GM19193 (cell line): Measurements from ENCODE around the gene CTXN1.

ENCODE experiments used
- POLR2A ChIP-seq: IDR thresholded peaks from 4 replicates; pipeline ENCODE4 v1.6.1; 2011; ENCODE audit not compliant: insufficient read depth, insufficient read length; ENCODE audit errors: extremely low read depth

CTXN1 gene

GRCh38 chr19:7931221-7932061 is 5.5 kb upstream of the CTXN1 start:
- no peak for TF ChIP-seq POLR2A

DNA sequence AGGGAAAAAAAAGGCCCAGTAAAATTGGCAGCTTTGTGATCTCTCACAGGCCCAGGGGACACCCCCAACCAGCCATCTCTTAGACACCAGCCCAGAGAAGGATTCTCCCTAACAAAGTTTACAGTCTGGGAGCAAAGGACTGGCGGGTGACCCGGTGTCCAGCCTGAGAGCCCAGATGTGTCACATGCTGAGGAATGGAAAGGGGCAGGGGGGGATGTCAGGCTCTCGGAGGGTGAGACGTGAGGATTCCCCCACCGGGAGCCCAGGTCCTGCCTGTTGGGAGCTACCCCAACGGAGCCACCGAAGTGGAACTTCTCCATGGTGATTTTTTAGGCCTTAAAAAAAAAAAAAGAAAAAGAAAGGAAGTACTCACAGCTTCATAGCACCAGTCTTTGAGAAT is 4.8 kb upstream of the CTXN1 start:
- TF ChIP-seq POLR2A = no peak

DNA sequence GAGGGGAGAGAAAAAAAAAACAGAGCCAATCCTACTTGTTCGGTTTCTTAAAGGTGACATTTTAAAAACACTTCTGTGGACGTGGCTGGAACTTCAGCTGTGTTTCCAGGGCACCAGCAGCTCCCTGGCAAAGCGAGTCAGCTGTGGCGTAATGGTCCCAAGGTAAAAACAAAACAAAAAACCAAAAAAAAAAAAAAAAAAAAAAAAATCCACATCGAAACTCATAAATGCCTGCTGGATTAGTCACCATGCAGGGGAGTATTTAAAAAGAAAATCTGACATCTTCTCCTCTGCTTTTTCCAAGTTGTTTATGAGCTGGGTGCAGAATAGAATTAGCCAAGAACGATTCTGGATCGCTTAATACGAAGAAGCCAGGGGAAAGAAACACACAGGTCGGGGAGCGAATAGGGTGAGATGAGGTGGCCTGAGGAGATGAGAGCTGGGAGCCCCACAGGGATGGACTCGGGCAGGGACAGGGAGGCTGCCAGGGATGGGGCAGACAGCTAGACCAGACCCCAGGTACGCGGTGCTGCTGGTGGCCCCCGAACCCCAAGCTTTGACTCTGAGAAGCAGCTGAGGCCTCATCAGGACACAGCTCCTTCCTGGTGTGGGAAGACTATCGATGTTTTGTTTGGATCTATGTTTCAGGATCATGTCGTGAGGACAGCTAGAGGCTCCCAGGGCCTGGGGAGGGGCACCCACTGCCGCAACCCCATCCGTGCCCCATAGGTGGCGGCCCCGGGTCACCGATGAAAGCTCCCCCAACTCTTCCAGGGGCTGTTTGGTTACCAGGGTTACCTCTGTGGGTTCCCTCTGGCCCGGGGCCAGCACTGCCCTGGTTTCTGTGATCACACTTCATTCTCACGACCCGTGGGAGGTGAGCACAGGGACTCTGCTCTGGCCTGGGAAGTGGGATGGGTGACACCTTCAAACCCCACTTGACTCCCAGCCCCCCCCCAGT is 3.1 kb upstream of the CTXN1 start:
- TF ChIP-seq POLR2A = no peak

- TF ChIP-seq POLR2A = no peak
Observed at GRCh38 chr19:7928334-7928706, 2.4 kb upstream of the CTXN1 start.

GRCh38 chr19:7927605-7928333 is 1.8 kb upstream of the CTXN1 start:
- peak; percentile 12 for TF ChIP-seq POLR2A

DNA sequence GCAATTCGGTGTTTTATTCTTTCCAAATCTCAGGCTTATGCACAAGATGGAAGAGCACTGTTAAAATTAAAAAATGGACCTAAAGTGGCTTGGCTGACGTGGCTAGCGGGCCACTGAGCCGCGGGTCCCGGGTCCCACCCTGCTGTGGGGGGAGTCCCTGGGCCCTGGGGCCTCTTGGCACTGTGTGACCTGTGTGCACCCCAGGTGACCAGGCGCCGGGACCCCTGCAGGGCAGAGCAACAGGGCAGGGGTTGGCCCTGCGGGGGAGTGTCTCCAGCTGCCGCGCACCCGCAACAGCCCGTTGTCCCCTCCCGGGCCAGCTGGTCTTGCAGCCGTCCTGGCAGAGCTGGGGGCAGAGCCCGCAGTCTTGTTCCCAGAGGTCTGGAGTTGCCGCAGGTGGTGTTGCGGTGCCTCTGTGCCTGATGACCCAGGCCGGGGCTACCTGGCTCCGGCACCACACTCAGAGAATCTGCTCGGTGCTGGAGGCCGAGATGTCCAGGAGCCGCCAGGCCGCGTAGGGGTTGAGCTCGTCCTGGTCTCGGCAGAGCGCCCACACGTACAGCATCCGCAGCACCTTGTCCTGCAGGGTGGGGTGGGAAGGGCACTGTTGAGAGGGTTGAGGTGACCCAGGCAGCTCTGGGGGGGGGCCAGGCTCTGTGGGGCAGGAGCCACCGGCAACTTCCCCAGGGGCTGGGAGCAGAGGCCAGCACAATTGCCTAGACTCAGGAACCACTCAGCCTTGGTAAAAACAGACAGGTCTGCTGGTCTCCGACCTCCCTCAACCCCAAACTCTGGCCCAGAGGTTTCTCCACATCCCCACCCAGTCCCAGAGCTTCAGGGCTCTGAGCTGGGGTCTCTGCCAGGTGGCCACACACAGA is 1.0 kb upstream of the CTXN1 start:
- peak; percentile 0 for TF ChIP-seq POLR2A

GRCh38 chr19:7925171-7925851 is 624 bp downstream of the CTXN1 start:
- no peak for TF ChIP-seq POLR2A

GRCh38 chr19:7924651-7925170 is 1.2 kb downstream of the CTXN1 start:
- TF ChIP-seq POLR2A = no peak

DNA sequence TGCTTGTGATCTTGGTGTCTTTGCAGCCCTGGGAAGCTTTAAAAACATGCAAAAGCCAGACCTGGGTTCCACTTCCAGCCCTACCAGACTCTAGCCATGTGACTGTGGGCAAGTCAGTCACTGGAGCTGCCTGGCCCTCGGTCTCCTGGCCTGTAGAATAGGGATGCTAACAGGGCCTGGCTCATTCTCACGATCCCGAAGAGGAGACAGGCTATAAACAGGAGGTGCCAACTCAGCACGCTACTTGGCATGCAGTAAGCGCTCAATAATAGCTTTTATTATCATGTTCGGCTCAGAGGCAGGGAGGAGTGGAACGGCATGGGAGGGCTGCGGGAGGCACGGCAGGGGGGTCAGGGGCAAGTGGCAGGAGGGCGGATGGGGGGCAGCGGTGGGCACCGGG is 1.7 kb downstream of the CTXN1 start:
- no peak for TF ChIP-seq POLR2A

DNA sequence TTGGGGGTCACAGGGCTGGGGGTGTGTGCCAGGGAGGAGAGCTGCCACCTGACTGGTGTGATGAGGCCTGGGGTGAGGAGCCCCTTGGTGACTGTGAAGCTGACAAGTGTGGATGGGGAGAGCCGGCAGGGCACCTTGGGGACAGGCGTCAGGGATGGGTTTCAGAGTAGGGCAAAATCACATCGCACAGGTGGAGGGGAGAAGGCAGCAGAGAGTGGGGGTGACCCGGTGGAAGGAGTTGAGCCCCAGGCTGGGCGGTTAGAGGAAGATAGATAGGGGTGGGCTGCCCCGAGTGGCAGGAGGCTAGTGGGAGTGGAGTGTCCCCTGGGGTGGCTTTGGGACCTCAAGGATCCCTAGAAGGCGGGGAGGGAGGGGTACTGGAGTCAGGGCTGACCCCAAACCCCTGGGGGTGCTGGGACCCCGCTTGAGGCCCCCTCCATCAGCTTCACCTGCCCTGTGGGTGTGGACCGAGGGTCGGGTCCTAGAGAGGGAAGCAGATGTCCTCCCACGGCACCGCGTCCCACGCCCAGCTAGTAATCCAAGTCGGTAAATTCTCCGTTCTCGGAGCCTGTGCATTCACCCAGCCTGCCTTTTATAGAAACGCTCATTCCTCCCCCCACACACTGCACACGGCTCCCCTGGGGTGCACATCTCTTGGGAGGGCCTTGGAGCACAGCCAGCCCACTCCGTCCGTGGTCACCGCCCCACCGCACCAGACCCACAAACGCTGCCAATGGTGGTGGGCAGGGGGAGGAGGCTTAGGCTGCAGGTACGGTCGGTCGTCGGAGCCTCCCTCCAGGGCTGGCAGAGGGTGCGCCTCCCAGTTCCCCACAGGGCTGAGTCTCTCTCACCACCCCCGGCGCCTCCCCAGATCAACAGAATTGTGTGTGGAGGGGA is 2.4 kb downstream of the CTXN1 start:
- no peak for TF ChIP-seq POLR2A

DNA sequence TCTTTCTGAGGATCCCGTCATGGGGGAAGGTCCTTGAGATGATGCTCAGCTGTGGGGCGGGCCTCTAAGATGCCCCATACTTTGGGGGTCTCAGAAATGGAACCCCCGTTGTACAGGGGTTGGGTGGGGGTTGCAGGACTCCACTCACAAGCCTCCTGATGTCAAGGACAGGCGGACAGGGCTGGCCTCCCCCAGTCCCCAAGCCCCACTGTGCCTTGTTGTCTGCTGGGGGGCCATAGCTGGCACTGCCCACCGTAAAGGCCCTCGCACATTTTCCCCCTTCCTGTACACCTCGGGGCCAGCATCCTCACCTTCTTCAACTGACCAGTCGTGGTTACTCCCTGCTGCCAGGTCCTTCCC is 3.1 kb downstream of the CTXN1 start:
- TF ChIP-seq POLR2A = no peak
